OCI-LY1 (cell line): ENCODE data around the gene SEMA6D.

Experiments used
- H2AFZ ChIP-seq: fragments of 200-600 bp; sonication (generic), shearing (Covaris generic); 2 replicates; pipeline ENCODE4 v1.6.0; 2014; ENCODE audit warnings: antibody characterized with exemption, mild to moderate bottlenecking, low read length
- H3F3A ChIP-seq: fragments of 200-600 bp; sonication (generic), shearing (Covaris generic); 2 replicates; pipeline ENCODE4 v1.6.0; 2014; ENCODE audit warnings: mild to moderate bottlenecking, antibody characterized with exemption, low read length, moderate library complexity; ENCODE audit not compliant: insufficient read depth
- H3K27ac ChIP-seq: fragments of 200-600 bp; sonication (generic); 2 replicates; pipeline ENCODE4 v1.5.1; 2014; ENCODE audit warnings: low read length, mixed run types, mild to moderate bottlenecking, low read depth; ENCODE audit not compliant: poor library complexity, severe bottlenecking
- H3K27me3 ChIP-seq: fragments of 200-600 bp; sonication (generic); 2 replicates; pipeline ENCODE4 v1.6.0; 2014; ENCODE audit warnings: antibody characterized with exemption, mild to moderate bottlenecking, low read length, moderate library complexity; ENCODE audit not compliant: insufficient read depth
- H3K36me3 ChIP-seq: fragments of 200-600 bp; sonication (generic); 2 replicates; pipeline ENCODE4 v1.6.1; 2014; ENCODE audit warnings: mild to moderate bottlenecking, antibody characterized with exemption, low read length, moderate library complexity, mixed read lengths; ENCODE audit not compliant: insufficient read depth
- H3K4me1 ChIP-seq: fragments of 200-600 bp; sonication (generic); 2 replicates; pipeline ENCODE4 v1.5.1; 2014; ENCODE audit warnings: mild to moderate bottlenecking, low read length, moderate library complexity; ENCODE audit not compliant: insufficient read depth, severe bottlenecking
- H3K4me2 ChIP-seq: fragments of 200-600 bp; sonication (generic), shearing (Covaris generic); 2 replicates; pipeline ENCODE4 v1.6.1; 2014; ENCODE audit warnings: low read length
- H3K4me3 ChIP-seq: fragments of 200-600 bp; sonication (generic); 2 replicates; pipeline ENCODE4 v1.5.1; 2014; ENCODE audit warnings: low read length, low read depth, mild to moderate bottlenecking, mixed read lengths; ENCODE audit not compliant: poor library complexity, severe bottlenecking
- H3K79me2 ChIP-seq: fragments of 200-600 bp; shearing (Covaris generic); 2 replicates; pipeline ENCODE4 v1.6.1; 2016; ENCODE audit warnings: mixed run types, low read length, mixed read lengths; ENCODE audit not compliant: insufficient read depth
- H3K9ac ChIP-seq: fragments of 200-600 bp; sonication (generic), shearing (Covaris generic); 2 replicates; pipeline ENCODE4 v1.6.1; 2014; ENCODE audit warnings: mild to moderate bottlenecking, low read length, mixed read lengths
- H3K9me2 ChIP-seq: fragments of 200-600 bp; sonication (generic), shearing (Covaris generic); 2 replicates; pipeline ENCODE4 v1.6.1; 2014; ENCODE audit warnings: low read depth, mild to moderate bottlenecking, low read length, mixed read lengths
- H3K9me3 ChIP-seq: fragments of 200-600 bp; shearing (Covaris generic); 2 replicates; pipeline ENCODE4 v1.6.1; 2014; ENCODE audit warnings: low read length, mixed read lengths
- H4K20me1 ChIP-seq: fragments of 200-600 bp; sonication (generic), shearing (Covaris generic); 2 replicates; pipeline ENCODE4 v1.6.0; 2016; ENCODE audit warnings: mild to moderate bottlenecking, low read length; ENCODE audit not compliant: insufficient read depth
- EZH2 ChIP-seq: fragments of 200-600 bp; sonication (generic), shearing (Covaris generic); IDR thresholded peaks from 2 replicates; pipeline ENCODE4 v1.8.0; 2017; ENCODE audit warnings: borderline replicate concordance, mixed run types, mild to moderate bottlenecking, antibody characterized with exemption, low read length, moderate library complexity, mixed read lengths
- TF ChIP-seq, protein P1 (sequence below): fragments of 200-600 bp; sonication (generic), shearing (Covaris generic); IDR thresholded peaks from 2 replicates; pipeline ENCODE4 v1.5.1; 2017; ENCODE audit warnings: mild to moderate bottlenecking, antibody characterized with exemption, low read length, moderate library complexity, mixed read lengths

Gene SEMA6D

DNA sequence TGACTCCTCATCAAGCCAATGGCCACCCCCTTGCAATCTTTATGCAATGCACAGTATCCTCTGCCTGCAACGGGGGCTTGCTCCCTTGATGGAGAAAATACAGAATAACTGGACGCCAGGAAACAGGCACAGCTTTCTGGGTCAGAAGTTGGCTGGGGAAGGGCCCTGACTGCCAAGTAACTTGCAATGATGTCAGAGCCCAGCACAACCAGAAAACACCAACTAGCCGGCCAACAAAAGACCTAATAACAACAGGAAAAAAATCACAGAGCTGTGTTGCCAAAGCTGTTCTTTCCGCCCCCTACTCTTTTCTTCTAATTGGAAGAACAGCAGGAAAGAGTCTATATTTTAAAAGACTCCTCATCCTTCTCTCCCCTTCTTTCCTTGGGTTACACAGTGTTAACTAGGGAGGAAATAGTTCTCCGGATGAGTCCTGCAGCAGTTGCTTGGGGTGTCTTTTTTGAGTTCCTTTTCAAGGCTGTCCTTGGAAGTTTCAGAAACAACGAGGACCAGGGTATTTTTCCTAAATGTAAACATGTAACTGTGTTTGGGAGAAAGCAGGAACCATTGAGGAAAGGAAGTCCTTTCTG is 1.4 kb upstream of the SEMA6D start:
- Histone ChIP-seq H3K79me2 (no peaks in the 10 kb centered on the region), H3K27me3 (no peaks in the 10 kb centered on the region), H3F3A (no peaks in the 10 kb centered on the region), H3K4me2 (no peak overlapping the region), H3K4me1 (no peaks in the 10 kb centered on the region), H3K9me3 (no peaks in the 10 kb centered on the region), H2AFZ (no peak overlapping the region), H3K9ac (no peak overlapping the region), H3K9me2 (no peaks in the 10 kb centered on the region), H3K27ac (no peak overlapping the region), H3K4me3 (no peak overlapping the region), H3K36me3 (no peaks in the 10 kb centered on the region), H4K20me1 (no peaks in the 10 kb centered on the region)
- TF ChIP-seq EZH2: no peak
- TF ChIP-seq, protein P1, sequence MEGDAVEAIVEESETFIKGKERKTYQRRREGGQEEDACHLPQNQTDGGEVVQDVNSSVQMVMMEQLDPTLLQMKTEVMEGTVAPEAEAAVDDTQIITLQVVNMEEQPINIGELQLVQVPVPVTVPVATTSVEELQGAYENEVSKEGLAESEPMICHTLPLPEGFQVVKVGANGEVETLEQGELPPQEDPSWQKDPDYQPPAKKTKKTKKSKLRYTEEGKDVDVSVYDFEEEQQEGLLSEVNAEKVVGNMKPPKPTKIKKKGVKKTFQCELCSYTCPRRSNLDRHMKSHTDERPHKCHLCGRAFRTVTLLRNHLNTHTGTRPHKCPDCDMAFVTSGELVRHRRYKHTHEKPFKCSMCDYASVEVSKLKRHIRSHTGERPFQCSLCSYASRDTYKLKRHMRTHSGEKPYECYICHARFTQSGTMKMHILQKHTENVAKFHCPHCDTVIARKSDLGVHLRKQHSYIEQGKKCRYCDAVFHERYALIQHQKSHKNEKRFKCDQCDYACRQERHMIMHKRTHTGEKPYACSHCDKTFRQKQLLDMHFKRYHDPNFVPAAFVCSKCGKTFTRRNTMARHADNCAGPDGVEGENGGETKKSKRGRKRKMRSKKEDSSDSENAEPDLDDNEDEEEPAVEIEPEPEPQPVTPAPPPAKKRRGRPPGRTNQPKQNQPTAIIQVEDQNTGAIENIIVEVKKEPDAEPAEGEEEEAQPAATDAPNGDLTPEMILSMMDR: no peak

DNA sequence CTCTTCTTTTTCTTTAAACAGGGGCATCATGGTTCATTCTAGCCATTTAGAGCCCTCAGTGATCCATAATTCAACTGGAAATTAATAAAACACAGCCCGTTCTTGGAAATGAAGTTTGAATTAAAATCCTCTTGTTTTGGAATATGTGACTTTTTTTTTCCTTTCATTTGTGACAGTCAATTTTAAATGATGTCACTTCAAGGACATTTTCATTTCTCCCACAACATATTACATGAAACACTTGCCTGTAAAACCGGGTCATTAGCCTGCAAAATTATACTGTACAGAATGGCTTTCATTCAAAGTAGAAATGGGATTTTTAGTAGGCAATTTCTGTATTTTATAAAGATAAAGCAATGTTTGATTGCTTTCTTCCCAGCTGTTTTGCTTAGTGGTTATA is 789 bp upstream of the SEMA6D start:
- no peaks in the 10 kb centered on the region for H3F3A ChIP-seq
- TF ChIP-seq, protein P1: no peak
- TF ChIP-seq EZH2: no peak
- no peaks in the 10 kb centered on the region for H3K4me1 ChIP-seq
- no peaks in the 10 kb centered on the region for H3K36me3 ChIP-seq
- no peak overlapping the region for H3K27ac ChIP-seq
- H2AFZ ChIP-seq: no peak overlapping the region
- no peak overlapping the region for H3K4me2 ChIP-seq
- H3K9ac ChIP-seq: no peak overlapping the region
- H4K20me1 ChIP-seq: no peaks in the 10 kb centered on the region
- H3K9me2 ChIP-seq: no peaks in the 10 kb centered on the region
- no peaks in the 10 kb centered on the region for H3K79me2 ChIP-seq
- no peaks in the 10 kb centered on the region for H3K27me3 ChIP-seq
- no peaks in the 10 kb centered on the region for H3K9me3 ChIP-seq
- H3K4me3 ChIP-seq: no peak overlapping the region

DNA sequence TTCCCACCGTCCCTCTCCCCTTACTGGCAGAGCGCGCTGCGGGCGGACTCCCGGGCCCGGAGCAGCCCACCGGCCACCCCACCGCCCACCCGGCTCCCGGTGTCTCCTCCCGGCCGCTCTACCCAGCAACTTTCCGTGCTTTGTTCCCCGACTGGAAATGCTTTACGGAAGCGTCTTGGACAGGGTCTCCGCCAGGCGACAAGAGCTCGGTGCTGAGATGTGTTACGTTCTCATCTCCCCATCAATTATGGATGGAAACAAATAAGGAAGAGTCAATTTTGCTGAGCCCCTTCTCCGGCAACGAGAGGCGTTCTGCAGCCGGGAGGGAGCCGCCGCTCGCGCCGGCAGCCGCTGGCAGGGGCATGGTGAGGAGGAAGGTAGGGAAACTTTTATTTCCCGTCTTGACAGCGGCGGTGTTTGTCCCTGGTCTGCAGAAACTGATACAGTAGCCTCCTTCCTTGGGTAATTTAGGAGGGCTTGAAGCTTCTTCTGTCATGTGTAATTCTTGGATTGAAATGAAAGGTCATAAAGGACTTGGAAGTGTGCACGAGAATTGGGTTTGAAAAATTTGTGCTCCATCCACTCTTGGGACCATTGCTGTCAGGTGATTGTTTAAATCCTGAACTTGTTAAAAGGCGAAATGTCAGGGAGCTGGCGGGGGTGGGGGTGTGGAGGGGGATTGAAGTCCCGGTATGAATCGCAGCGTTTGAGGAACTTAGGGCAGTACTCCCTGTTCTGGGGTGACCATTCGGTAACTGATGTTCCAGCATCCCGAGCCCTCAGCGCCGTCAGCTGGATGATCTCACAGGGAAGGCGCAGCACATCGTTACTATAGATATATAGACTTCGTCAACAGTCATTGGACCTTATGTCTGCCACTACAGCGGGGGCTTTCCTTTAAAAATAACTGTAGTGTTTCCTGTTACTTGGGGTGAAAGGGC is 1.5 kb downstream of the SEMA6D start:
- Histone ChIP-seq H3K4me2 (no peak overlapping the region), H2AFZ (no peak overlapping the region), H3K36me3 (no peaks in the 10 kb centered on the region), H3F3A (no peaks in the 10 kb centered on the region), H3K9me2 (no peaks in the 10 kb centered on the region), H3K9me3 (no peaks in the 10 kb centered on the region), H3K79me2 (no peaks in the 10 kb centered on the region), H3K4me3 (no peak overlapping the region), H4K20me1 (no peaks in the 10 kb centered on the region), H3K4me1 (no peaks in the 10 kb centered on the region), H3K9ac (no peak overlapping the region), H3K27me3 (no peaks in the 10 kb centered on the region), H3K27ac (no peak overlapping the region)
- TF ChIP-seq, protein P1: no peak
- TF ChIP-seq EZH2: no peak
